MCF 10A (cell line): ENCODE measurements around the gene CRYBG1. TPM values are rescaled to one million over a fixed set of nuclear protein-coding genes. Genes with fewer than 3 reads are reported as not detected.

Source experiments
- BruUV-seq: library from RNA; stranded (reverse); fragments of 400-500 nt; replicated peaks from 2 replicates; lab custom pipeline; 2021; lab: Mats Ljungman, UMichigan
- CTCF ChIA-PET: fragments of 300-600 bp; sonication (Branson Sonifier 250); formaldehyde crosslinking; extraction: SDS; loops from one replicate; lab custom pipeline; 2021; ENCODE audit warnings: antibody characterized with exemption, inconsistent platforms; lab: Yijun Ruan, JAX
- POLR2A ChIA-PET: fragments of 300-600, 350-650 bp; sonication (Branson Sonifier 250); formaldehyde crosslinking; extraction: SDS; loops from one replicate; lab custom pipeline; 2020; ENCODE audit warnings: antibody characterized with exemption, inconsistent platforms; lab: Yijun Ruan, JAX
- DNase-seq: peaks from one replicate; pipeline ENCODE4 v3.0.0-alpha.2; 2018; ENCODE audit not compliant: unreplicated experiment
- H3K27ac Mint-ChIP-seq: one replicate; pipeline ENCODE4 v1.8.0; 2022; ENCODE audit warnings: mild to moderate bottlenecking, low read depth, mixed read lengths; ENCODE audit not compliant: unreplicated experiment
- H3K27me3 Mint-ChIP-seq: one replicate; pipeline ENCODE4 v1.8.0; 2022; ENCODE audit warnings: mixed read lengths; ENCODE audit not compliant: insufficient read depth, unreplicated experiment
- H3K36me3 Mint-ChIP-seq: one replicate; pipeline ENCODE4 v1.8.0; 2022; ENCODE audit warnings: mild to moderate bottlenecking, moderate library complexity, mixed read lengths; ENCODE audit not compliant: insufficient read depth, unreplicated experiment
- H3K4me1 Mint-ChIP-seq: one replicate; pipeline ENCODE4 v1.8.0; 2022; ENCODE audit warnings: mixed read lengths; ENCODE audit not compliant: insufficient read depth, unreplicated experiment
- H3K4me3 Mint-ChIP-seq: one replicate; pipeline ENCODE4 v1.8.0; 2022; ENCODE audit warnings: mild to moderate bottlenecking, moderate library complexity, mixed read lengths; ENCODE audit not compliant: unreplicated experiment
- H3K9me3 Mint-ChIP-seq: one replicate; pipeline ENCODE4 v1.8.0; 2022; ENCODE audit warnings: mixed read lengths; ENCODE audit not compliant: unreplicated experiment
- CTCF ChIP-seq: fragments of 200-600 bp; IDR thresholded peaks from one replicate; pipeline ENCODE4 v1.8.0; 2022; ENCODE audit warnings: antibody characterized with exemption, mild to moderate bottlenecking; ENCODE audit not compliant: unreplicated experiment
- intact Hi-C: fragments of 100-400 bp; cut with micrococcal nuclease; formaldehyde crosslinking; loops from 2 replicates; pipeline ENCODE4 v1.14.1; 2022
- total RNA-seq: library from RNA; stranded (reverse); gene quantifications from 2 replicates; pipeline ENCODE4 v1.2.3, GENCODE V29; 2022

The CRYBG1 gene
- total RNA-seq, 1 experiment from 2014 or later = 45.3 TPM

DNA sequence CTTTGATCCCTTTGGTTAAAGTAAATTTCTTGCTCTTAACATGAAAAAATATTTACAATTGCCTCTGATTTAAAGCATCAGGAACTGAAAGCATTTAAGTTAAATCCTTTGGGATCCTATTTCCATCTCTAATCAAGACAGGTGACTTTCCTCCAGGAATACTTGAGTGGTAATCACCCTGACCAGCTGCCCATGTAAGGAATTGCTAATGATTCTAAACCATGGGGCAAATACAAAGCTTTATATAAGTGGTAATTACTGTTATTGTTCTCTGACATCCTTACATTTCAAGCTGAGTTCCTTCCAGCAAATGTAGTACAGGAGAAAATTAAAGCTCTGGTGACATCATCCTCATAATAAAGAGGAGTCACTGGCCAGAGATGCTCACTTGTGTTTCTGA, 100.6 kb downstream of the CRYBG1 start:
- TF ChIP-seq CTCF = no peak
- Mint-ChIP-seq H3K36me3 (no peaks in the 10 kb centered on the region), H3K27ac (no peak overlapping the region), H3K4me3 (no peak overlapping the region), H3K4me1 (no peaks in the 10 kb centered on the region), H3K27me3 (no peaks in the 10 kb centered on the region), H3K9me3 (no peaks in the 10 kb centered on the region)
- BruUV-seq = no TSS peak
- intact Hi-C loops = no loop called here
- ChIA-PET CTCF (interaction anchor here (0.7 to 1.7 kb wide), 3 partner anchors 13 to 23 kb away, joined by 3 read pairs; no protein-coding TSS in a partner anchor), POLR2A (no interaction called here)
- DNase-seq = no peak

DNA sequence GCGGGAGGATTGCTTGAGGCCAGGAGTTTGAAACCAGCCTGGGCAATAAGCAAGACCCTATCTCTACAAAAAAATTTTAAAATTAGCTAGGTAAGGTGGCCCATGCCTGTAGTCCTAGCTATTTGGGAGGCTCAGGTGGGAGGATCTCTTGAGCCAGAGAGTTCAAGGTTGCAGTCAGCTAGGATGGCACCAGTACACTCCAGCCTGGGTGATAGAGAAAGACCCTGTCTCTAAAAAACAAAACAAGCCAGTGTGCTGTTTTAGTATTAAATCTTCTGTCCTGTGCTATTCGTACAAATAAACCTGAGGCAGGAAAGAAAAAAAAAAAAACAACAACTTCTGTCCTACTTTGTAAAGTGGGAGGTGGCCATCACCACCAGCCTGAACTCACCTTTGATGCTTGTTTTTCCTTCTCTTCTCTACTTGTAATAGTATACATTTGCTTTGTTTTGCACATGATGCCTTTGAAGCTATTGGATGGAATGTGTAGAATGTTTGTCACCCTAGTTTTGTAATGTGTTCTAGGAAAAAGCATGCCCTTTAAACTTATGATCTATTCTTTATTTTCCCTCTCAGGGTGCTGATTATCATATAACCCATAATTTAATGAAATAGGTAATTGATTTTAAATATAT, 102.5 kb downstream of the CRYBG1 start:
- no peak for DNase-seq
- H3K4me3 Mint-ChIP-seq = no peak overlapping the region
- ChIA-PET CTCF (interaction anchor here (0.6 to 2.7 kb wide), 4 partner anchors 10 to 1385 kb away, joined by 3 to 12 read pairs (median 3); no protein-coding TSS in a partner anchor), POLR2A (interaction anchor here (1.4 kb wide), 2 partner anchors 10 to 11 kb away, joined by 4 to 5 read pairs; no protein-coding TSS in a partner anchor)
- no peaks in the 10 kb centered on the region for H3K9me3 Mint-ChIP-seq
- intact Hi-C loops = no loop called here
- no peaks in the 10 kb centered on the region for H3K4me1 Mint-ChIP-seq
- H3K36me3 Mint-ChIP-seq = no peaks in the 10 kb centered on the region
- no TSS peak for BruUV-seq
- no peak overlapping the region for H3K27ac Mint-ChIP-seq
- no peak for TF ChIP-seq CTCF
- no peaks in the 10 kb centered on the region for H3K27me3 Mint-ChIP-seq

DNA sequence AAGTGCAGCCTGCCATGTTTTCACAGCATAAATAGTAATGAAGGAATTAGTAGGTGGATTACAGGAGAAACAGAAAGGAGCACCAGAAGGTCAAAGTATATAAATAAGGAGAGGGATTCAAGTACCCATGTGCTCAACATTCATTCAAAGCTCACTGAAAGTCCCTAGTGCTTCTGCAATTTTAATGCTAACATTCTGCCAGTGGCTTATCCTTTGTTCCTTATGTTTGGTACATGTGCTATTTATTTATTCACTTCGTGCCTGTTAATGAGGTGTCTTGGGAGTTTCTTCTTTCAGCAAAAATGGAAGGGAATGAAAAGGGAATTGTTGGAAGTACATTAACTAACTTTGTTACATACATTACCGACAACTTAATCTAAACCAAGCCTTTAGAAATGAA, 105.7 kb downstream of the CRYBG1 start:
- no TSS peak for BruUV-seq
- TF ChIP-seq CTCF = no peak
- H3K27ac Mint-ChIP-seq = no peak overlapping the region
- no peak overlapping the region for H3K4me3 Mint-ChIP-seq
- H3K36me3 Mint-ChIP-seq = no peaks in the 10 kb centered on the region
- ChIA-PET POLR2A (interaction anchor here (1.6 kb wide), 1 partner anchor 46 kb away, joined by 4 read pairs; no protein-coding TSS in a partner anchor), CTCF (interaction anchor here (1.5 kb wide), 3 partner anchors 14 to 127 kb away, joined by 4 to 6 read pairs (median 4); no protein-coding TSS in a partner anchor)
- no peaks in the 10 kb centered on the region for H3K27me3 Mint-ChIP-seq
- no peaks in the 10 kb centered on the region for H3K9me3 Mint-ChIP-seq
- no peak for DNase-seq
- H3K4me1 Mint-ChIP-seq = no peaks in the 10 kb centered on the region
- intact Hi-C loops = no loop called here

DNA sequence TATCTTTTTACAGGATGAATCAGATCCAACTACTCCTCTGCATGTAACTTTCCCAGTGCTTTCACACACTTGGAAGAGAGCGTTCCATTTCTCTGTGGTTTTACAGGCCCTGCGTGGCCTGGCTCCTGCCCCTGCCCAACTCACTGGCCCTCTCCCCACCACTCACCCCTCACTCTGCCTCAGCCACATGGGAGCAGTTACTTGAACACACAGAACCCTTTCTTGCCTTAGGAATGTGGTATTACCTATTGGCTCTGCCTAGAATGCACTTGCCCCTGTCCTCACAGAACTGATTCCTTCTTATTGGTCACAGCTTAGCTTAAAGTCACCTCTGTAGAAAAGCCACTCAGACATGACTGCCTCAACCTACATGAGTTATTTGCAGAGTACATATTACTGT, 108.4 kb downstream of the CRYBG1 start:
- CTCF ChIA-PET = interaction anchor here (2.5 kb wide), 1 partner anchor 17 kb away, joined by 8 read pairs; no protein-coding TSS in a partner anchor
- TF ChIP-seq CTCF = no peak
- BruUV-seq = no TSS peak
- Mint-ChIP-seq H3K27ac (no peak overlapping the region), H3K4me1 (no peaks in the 10 kb centered on the region), H3K36me3 (no peaks in the 10 kb centered on the region), H3K27me3 (no peaks in the 10 kb centered on the region), H3K9me3 (no peaks in the 10 kb centered on the region), H3K4me3 (no peak overlapping the region)
- DNase-seq = no peak
- intact Hi-C loops = no loop called here
- POLR2A ChIA-PET = interaction anchor here (12.5 kb wide), 1 partner anchor 42 kb away, joined by 191 read pairs; no protein-coding TSS in a partner anchor
